Measurements from ENCODE around the gene DLEC1. TPM values are rescaled to one million over a fixed set of nuclear protein-coding genes. Genes with fewer than 3 reads are reported as not detected.

The DLEC1 gene
- total and polyA plus RNA-seq, 8 donors: 0.14 to 0.75 (median 0.51) TPM

DNA sequence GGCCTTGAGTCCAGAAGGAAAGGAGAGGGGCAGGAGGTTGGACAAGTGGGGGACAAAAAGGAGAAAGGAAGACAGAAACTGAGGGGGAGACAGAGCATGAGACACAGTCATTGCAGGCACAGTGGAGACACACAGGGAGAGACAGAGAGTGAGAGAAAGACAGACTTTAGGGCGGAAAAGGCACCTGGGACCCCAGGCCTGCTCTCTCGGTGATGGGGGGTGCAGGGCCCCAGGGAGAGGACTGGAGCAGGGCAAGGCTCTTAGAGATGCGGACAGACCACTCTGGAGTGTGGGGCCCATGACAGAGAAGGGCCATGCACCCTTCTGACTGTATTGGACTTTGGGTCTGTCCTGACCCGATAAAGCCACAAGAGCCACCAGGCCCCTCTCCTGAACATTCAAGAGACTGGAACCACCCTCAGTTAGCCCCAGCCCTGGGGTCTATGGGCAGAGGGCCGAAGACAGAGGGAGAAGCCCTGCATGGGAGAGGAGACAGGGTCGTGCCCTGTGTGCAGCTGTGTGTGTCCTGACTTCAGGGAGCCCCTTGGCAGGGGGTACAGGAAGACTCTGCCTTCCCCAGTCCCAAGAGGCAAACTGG, 22.1 kb upstream of the DLEC1 start:
- WGBS, 2 donors: 80 to 82% methylated on average over 6 of the region's 6 CpGs
- no peak for ATAC-seq
- Histone ChIP-seq H3K4me3 (no peak overlapping the region), H3K4me1 (peaks cover 0 to 8% (median 0%) of the 10 kb centered on the region in 3 donors), H3K36me3 (peaks cover 0 to 10% (median 0%) of the 10 kb centered on the region in 3 donors), H3K9me3 (no peaks in the 10 kb centered on the region), H3K27ac (no peak overlapping the region), H3K27me3 (no peaks in the 10 kb centered on the region)
- intact Hi-C loops (cut with DNase I): no loop called here
- FAIRE-seq: no peak
- no peak for TF ChIP-seq CTCF (IDR thresholded peaks at IDR 0.05)
- peak in 1 of 6 donors; percentile 45 for DNase-seq

GRCh38 chr3:38017445-38018295, 21.3 kb upstream of the DLEC1 start:
- intact Hi-C loops (cut with DNase I): no loop called here
- Histone ChIP-seq H3K27ac (no peak overlapping the region), H3K27me3 (no peaks in the 10 kb centered on the region), H3K4me3 (no peak overlapping the region), H3K9me3 (no peaks in the 10 kb centered on the region), H3K4me1 (peaks cover 0 to 8% (median 0%) of the 10 kb centered on the region in 3 donors), H3K36me3 (peaks cover 0 to 10% (median 0%) of the 10 kb centered on the region in 3 donors)
- TF ChIP-seq CTCF (IDR thresholded peaks at IDR 0.05): no peak
- no peak for FAIRE-seq
- DNase-seq: no peak
- 91 to 93% methylated on average over 9 of the region's 9 CpGs for WGBS, 2 donors
- ATAC-seq: no peak

DNA sequence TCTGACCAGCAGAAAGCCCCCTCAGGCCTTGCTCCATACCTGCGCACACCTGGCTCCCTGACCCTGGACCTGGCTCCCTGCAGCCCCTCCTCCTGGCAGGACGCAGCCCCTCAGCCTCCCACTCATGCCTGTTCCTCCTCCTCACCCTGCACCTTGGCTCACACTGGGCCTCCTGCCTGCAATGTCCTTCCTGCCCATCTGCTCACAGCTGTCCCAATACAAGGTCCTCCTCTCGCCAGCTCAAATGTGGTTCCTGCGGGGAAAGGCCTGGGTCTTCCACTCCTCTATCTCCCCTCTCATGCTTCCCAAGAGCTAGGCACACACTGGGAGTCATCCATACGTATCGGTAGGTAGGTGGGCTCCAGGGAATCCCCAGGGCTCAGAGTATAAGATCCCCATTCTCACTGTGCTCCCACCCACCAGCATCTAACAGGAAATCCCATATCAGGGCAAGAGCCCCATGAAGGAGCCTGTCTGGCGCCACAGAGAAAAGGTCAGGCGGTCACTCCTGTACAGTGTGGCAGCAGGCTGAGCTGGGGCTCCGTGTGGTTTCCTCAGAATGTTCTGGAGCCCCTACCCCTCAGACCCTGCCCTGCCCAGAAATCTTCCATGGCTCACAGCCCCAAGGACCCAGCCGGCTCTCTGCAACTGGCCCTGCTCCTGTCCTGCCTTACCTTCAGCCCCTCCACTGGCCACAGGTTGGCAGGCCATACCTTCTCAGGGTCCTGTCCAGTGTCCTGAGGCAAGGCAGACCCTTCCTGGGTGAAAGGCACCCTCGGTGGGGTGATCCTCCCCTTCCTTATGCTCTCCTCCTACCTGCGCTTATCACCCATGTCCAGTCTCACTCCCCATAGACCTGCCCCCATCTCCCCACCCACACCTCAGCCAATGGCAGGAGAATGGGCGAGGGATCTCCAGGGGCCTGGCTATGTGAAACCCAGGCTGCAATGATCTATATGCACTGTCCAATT, 20.4 kb upstream of the DLEC1 start:
- no peak for TF ChIP-seq CTCF (IDR thresholded peaks at IDR 0.05)
- no peaks in the 10 kb centered on the region for H3K9me3 ChIP-seq
- WGBS, 2 donors: 91 to 92% methylated on average over 13 of the region's 13 CpGs
- no peak overlapping the region for H3K27ac ChIP-seq
- H3K36me3 ChIP-seq: peaks cover 0 to 10% (median 0%) of the 10 kb centered on the region in 3 donors
- no peaks in the 10 kb centered on the region for H3K27me3 ChIP-seq
- ATAC-seq (no peak), DNase-seq (no peak), FAIRE-seq (no peak)
- peaks cover 0 to 8% (median 0%) of the 10 kb centered on the region in 3 donors for H3K4me1 ChIP-seq
- intact Hi-C loops (cut with DNase I): no loop called here
- H3K4me3 ChIP-seq: no peak overlapping the region

GRCh38 chr3:38019658-38020341, 19.2 kb upstream of the DLEC1 start:
- DNase-seq (peak in 5 of 6 donors; percentile 68 to 84 (median 73)), FAIRE-seq (no peak), ATAC-seq (peak in 3 of 4 donors; percentile 13 to 43 (median 33))
- intact Hi-C loops (cut with DNase I): no loop called here
- Histone ChIP-seq H3K4me3 (no peak overlapping the region), H3K9me3 (no peaks in the 10 kb centered on the region), H3K27me3 (no peaks in the 10 kb centered on the region), H3K36me3 (peaks cover 0 to 10% (median 0%) of the 10 kb centered on the region in 3 donors), H3K27ac (peak overlapping the region in 1 of 4 donors; percentile 25), H3K4me1 (peaks cover 0 to 8% (median 0%) of the 10 kb centered on the region in 3 donors)
- no peak for TF ChIP-seq CTCF (IDR thresholded peaks at IDR 0.05)
- WGBS, 2 donors: 56 to 66% methylated on average over 10 of the region's 10 CpGs

Data from pancreas (tissue), 10 donors.